HL-60 (cell line): ENCODE results near the gene MYL12B.

ENCODE experiments used
- DNase-seq, 2 experiments: peaks; one replicate each; pipeline ENCODE4 v3.0.0-alpha.2; 2010 to 2020; ENCODE audit warnings: low read depth in 1 of 2, low spot score in 1 of 2
- H3K27ac ChIP-seq: fragments of 250-450 bp; sonication (Bioruptor Pico); replicated peaks from 2 replicates; pipeline ENCODE4 v1.5.1; 2020; ENCODE audit warnings: mild to moderate bottlenecking, moderate library complexity
- H3K27me3 ChIP-seq: fragments of 250-450 bp; sonication (Bioruptor Pico); 2 replicates; pipeline ENCODE4 v1.5.1; 2021; ENCODE audit warnings: mild to moderate bottlenecking, moderate library complexity; ENCODE audit not compliant: insufficient read depth, poor library complexity, severe bottlenecking
- H3K4me3 ChIP-seq: replicated peaks from 2 replicates; pipeline ENCODE4 v1.5.1; 2011; ENCODE audit warnings: mild to moderate bottlenecking, control low read depth, low read length; ENCODE audit not compliant: insufficient read depth
- CTCF ChIP-seq: IDR thresholded peaks from one replicate; pipeline ENCODE4 v1.5.1; 2011; ENCODE audit warnings: low read length, control low read depth, inconsistent platforms; ENCODE audit not compliant: insufficient read depth
- GABPA ChIP-seq: IDR thresholded peaks from 2 replicates; pipeline ENCODE4 v1.6.1; 2012; ENCODE audit warnings: low read depth
- POLR2AphosphoS5 ChIP-seq: IDR thresholded peaks from 2 replicates; pipeline ENCODE4 v1.6.1; 2012; ENCODE audit warnings: low read depth
- REST ChIP-seq: IDR thresholded peaks from 2 replicates; pipeline ENCODE4 v1.6.1; 2012; ENCODE audit warnings: low read depth; ENCODE audit not compliant: insufficient replicate concordance
- SPI1 ChIP-seq: IDR thresholded peaks from 2 replicates; pipeline ENCODE4 v1.6.1; 2012; ENCODE audit warnings: low read depth, mild to moderate bottlenecking, borderline replicate concordance

Gene MYL12B

GRCh38 chr18:3262234-3263131, 550 bp downstream of the MYL12B start:
- Histone ChIP-seq H3K27me3 (no peaks in the 10 kb centered on the region), H3K4me3 (peak overlapping the region; percentile 89), H3K27ac (peak overlapping the region; percentile 98)
- TF ChIP-seq CTCF (no peak), GABPA (no peak), POLR2AphosphoS5 (no peak)
- DNase-seq: peak in 1 of 2 experiments; percentile 38

- DNase-seq: no peak
- peak overlapping the region; percentile 98 for H3K27ac ChIP-seq
These were observed 1.3 kb downstream of the MYL12B start for GRCh38 chr18:3263132-3263700.

GRCh38 chr18:3264362-3264761, 2.4 kb downstream of the MYL12B start:
- TF ChIP-seq GABPA: no peak
- TF ChIP-seq POLR2AphosphoS5: no peak
- no peak for TF ChIP-seq CTCF
- no peak for TF ChIP-seq REST
- TF ChIP-seq SPI1: no peak
- DNase-seq: no peak
- Histone ChIP-seq H3K4me3 (no peak overlapping the region), H3K27me3 (no peaks in the 10 kb centered on the region), H3K27ac (no peak overlapping the region)

More at GRCh38 chr18:3263132-3263700, 1.3 kb downstream of the MYL12B start:
- H3K4me3 ChIP-seq: peak overlapping the region; percentile 89
- H3K27me3 ChIP-seq: no peaks in the 10 kb centered on the region
- TF ChIP-seq GABPA (no peak), REST (no peak), CTCF (no peak), SPI1 (no peak), POLR2AphosphoS5 (no peak)
